Activated CD4-positive, alpha-beta T cell treated with anti-CD3 and anti-CD28 coated beads, Interleukin-2, Interleukin-6, amounts not matched to agents 100 ng/mL and 50 ng/mL, durations not matched to agents 16 hours and 8 hours (primary cell): ENCODE measurements around the gene KIF21B.

Experiments used
- DNase-seq: peaks from one replicate; pipeline ENCODE4 v3.0.0-alpha.2; 2020

The KIF21B gene

GRCh38 chr1:200989337-200989736 is 34.2 kb downstream of the KIF21B start:
- DNase-seq: no peak

GRCh38 chr1:200988693-200989092 is 34.8 kb downstream of the KIF21B start:
- no peak for DNase-seq

GRCh38 chr1:200985481-200985880 is 38.0 kb downstream of the KIF21B start:
- no peak for DNase-seq

- no peak for DNase-seq
Observed at GRCh38 chr1:200983035-200983561, 40.4 kb downstream of the KIF21B start.

DNA sequence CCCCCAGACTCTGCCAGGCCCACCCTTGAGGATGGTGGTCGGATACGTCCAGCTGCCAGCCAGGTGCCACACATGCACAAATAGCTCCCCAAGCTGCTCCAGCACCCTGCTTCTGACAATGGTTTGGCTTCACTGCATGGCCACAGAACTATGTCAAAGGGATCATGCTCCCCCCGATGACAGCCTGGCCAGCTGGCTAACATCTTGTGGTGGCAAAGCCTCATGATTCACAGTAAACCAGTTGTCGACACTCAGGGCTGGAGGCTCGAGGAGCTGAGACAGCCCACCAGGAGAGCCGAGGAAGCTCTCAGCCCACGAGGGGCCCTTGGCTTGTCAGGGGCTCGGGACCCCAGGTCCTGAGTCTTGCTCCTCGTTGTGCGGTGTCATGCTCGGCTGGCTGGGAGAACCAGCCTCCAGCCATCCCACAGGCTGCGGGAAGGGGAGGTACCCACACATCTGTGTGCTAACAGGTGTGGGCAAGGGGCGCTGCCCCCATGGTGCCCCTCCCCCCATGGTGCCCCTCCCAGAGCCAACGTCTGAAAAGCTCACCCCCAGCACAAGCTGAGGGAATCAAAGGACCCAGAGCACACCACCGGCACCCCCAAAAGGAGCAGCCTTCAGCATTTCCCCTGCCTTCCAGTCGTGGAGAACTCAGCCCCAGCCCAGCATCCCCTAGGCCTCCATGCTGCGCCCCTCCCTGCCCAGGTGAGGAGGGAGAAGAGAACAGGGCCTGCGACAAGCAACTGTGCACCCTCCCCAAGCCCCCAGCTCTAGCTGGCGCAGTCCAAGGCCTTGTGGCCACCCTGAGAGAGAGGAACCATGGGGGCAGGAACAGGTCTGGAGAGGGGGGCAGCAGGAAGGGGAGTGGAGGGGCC is 41.2 kb downstream of the KIF21B start:
- DNase-seq: no peak

DNA sequence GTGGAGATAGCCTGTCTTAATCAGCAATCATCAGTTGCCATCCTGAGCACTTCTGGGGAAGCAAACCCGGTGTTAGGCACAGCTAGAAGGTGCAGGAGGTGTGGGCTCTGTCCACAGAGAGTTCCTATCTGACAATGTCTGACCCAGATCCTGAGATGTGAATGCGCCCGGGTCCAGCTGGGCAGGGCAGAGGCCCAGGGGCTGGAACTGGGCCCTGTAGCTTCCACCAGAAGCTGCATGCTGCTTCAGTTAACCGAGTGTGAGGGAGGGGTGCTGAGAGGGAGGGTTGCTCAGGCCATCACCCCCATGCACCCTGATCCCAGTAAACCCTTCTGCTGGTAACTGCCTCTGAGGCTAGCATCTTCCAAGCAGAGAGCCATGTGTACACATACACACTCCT is 42.2 kb downstream of the KIF21B start:
- no peak for DNase-seq

GRCh38 chr1:200980873-200981272 is 42.6 kb downstream of the KIF21B start:
- no peak for DNase-seq

GRCh38 chr1:200980452-200980772 is 43.1 kb downstream of the KIF21B start:
- DNase-seq: no peak

GRCh38 chr1:200979574-200980451 is 43.7 kb downstream of the KIF21B start:
- DNase-seq: peak; percentile 76

GRCh38 chr1:200977071-200977754 is 46.3 kb downstream of the KIF21B start:
- DNase-seq: no peak

DNA sequence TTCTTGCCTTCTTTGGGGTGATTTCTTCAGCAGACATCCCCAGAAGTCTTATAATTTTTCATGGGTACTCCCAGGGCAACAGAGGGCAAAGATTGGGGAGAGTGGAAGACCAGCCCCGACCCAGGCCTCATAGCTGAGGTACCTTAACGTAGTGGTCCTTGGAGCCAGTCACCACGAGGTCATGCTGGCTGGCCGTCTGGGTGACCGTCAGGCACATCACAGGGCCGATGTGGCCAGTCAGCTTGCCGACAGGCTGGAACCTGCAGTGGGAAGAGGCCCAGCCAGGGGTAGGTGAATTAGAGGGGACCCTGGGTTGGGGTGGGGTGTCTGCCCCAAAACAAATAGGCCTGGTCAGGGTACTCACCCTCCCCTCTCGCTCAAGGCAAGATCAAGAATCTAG is 46.9 kb downstream of the KIF21B start:
- no peak for DNase-seq

- no peak for DNase-seq
Observed at GRCh38 chr1:200975458-200975857, 48.1 kb downstream of the KIF21B start.

- no peak for DNase-seq
Observed at GRCh38 chr1:200974711-200975110, 48.8 kb downstream of the KIF21B start.

DNA sequence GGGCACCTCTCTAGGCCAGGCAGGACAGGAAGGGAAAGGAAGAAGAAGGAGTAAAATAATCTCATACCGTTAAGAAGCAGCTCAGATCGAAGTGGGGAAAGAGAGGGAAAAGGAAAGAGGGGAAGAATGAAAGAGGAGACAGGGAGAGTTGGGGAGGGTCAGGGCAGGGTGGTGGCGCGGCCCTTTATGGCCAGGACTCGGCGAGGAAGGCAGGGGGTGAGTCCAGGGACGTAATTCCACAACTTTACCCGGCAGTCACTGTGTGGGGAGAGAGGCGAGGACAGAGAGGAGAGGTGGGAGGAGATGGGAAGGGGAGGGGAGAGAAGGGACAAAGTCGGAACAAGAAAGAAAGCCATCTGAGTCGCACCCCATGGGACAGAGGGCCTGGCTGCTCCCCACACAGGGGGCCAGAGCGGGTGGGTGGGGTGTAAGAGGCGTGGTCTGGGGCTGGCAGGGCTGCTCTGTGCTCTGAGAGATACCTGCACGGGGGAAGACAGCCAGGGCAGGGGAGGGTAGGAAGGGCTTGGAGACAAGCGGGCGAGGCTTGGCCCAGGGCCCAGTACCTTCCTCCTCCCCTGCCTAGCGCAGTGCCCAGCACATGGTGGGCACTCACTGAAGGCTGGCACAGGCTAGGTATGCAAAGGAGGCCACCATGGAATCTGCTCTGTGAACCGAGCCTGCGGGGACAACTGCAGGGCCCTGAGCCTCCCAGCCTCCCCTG is 49.4 kb downstream of the KIF21B start:
- DNase-seq: no peak

DNA sequence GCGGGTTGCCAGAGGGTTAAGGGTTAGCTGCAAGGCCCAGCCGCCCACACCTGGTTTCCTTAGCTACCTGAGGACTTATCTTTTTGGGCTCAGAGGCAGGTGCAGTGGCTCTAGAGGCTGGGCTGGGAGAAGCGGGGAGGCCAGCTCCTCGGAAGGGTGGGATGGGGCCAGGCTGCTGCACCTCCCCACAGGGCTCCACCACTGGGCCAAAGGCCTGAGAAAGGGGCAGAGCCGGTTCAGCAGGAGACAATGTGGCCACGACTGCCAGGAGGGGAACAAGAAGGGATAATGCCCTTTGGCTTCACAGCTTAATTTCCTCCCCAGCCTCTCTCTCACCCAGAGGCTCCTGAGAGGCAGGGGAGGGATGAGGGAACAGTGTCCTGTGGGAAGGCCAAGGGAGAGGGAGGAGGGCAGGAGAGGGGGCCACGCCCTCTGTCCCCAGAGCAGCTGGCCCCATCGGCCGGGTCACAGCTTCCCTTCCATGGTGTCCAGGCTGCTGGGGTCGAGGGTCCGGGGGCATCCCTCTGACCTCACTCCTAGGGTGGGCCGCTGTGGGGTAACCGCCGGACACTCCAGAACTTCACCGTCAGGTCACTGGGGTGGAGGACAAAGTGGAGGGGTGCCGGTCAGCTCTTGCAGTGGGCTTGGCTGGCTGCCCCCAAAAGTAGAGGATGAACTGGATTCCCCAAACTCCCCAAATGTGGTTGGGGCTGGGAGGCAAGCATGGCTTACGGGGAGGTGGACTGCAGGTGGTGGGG is 50.4 kb downstream of the KIF21B start:
- DNase-seq: no peak

DNA sequence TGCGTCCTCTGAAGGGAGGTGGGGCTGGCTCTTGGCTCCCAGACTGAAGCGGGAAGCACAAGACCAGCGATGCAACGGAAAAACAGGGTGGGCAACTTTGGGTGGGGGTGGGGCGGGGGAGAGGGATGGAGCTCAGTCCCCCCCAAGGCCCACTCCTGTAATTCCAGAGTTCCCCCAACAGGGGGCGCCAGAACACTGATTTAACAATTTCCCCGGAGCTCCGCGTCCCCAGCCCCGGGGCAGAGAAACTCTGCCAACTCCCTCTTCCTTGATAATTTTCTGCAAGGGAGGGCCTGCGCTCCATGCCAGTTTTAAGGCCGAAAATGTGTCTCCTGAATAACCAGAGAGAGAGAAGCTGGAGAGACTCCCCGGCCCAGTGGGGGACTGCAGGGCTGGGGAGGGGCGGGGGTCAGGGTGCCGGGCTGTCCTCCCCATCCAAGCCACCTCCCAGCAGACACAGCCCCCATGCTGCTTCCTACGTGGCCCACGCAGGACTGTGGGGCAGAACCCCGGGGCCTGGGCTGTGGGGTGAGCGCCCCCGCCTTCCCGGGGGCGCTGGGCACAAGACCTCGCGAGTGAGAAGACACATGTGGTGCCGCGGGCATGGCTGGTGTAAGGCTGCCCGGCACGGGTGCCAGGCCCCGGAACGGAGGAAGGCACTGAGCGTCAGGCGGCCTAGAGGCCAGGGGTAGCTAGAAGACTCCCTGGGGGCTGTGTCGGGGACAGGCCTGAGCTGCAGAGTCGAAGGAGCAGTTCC is 51.4 kb downstream of the KIF21B start:
- peak; percentile 62 for DNase-seq

DNA sequence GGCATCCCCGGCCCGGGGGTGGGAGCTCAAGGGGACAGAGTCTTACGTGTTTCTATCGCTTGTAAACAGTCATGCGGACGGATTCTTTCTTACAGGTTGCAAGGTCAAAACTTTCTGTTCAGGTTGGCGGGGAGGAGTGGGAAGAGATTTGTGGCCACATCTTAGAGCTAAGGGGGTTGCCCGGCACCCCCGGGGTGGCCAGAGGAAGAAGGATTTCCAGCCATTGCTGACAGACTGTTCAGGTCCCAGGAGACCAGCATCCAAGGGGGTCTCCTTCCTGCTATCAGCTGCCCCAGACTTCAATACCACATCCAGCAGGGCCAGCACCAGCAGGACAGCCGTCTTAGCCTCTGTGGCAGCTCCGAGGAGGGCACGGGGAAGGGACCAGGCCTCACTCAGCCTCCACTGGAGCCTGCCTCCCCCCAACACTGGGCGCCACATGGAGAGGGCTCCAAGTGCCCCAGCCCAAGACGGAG is 52.0 kb downstream of the KIF21B start:
- DNase-seq: no peak

DNA sequence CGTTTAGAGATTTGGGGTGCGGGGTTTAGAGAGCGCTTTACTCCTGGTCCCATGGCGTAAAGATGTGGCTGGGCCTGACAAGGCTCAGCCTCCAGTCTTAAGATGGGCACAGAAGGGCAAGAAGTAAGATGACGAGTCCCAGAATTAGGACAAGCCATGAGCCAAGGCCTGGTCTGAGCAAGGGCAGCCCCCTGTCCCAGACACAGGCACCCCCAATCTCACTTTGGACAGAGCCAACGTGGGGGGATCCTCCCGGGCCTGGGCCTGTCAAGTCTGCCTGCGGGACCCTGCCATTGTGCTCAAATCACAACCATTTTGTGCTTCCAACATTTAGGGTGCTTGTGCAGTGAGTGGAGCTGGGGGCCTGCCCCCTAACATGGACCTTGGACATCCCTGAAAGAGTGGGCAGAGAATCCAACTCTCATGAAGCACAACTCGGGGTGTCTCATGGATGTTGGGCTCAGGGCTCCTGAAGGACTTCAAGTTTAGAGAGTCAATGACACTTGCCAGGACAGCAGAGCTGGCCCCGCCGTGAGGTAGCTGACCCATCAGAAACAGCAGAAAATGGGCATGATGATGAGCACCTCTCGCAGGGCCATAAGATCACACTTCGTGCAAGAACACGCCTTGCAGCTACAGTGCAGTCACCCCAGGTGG is 52.6 kb downstream of the KIF21B start:
- no peak for DNase-seq

GRCh38 chr1:200969726-200970561 is 53.6 kb downstream of the KIF21B start:
- no peak for DNase-seq
